GM19023 (cell line): ENCODE results near the gene SRCIN1.

Source experiments
- ATAC-seq: cut with Tn5 transposase; IDR thresholded peaks from one replicate; pipeline ENCODE4 v1.9.1; 2021; ENCODE audit warnings: mild to moderate bottlenecking, moderate library complexity; ENCODE audit not compliant: unreplicated experiment

Gene SRCIN1

DNA sequence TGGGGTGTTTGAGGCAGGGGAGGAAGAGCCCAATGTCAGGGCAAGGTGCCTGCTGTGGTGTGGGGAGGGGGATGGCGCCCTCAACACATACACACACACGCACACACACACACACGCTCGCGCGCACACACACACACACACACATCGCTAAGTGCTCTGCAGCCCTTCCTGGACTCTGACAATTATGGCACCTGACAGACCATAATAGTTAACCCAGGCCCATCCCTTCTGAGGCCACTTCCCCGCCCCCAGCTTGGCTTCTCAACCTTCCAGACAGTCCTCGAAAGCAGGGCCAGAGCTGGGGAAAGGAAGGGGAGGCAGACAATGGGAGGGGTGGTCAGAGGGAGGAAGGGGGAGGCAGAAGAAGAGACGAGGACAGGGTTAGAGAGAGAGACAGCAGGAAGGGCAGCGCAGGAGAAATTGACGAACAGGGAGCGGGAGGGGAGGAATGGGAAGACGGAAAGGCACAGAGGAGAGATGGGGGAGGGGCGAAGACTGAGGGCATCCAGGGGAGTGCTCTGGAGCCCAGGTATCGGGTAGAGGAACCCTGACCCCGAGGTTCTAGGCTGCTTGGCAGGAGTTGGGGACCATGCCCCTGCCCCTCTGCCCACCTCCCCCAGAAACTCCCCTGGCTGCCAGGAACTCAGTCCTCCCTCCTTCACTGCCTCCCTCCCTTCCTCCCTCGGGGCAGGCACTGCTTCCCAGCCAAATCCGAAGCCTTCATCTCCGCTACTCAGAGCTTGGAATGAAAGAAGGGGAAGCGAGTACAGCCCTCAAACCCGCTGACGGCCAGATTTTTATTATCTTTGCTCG lies 4.0 kb downstream of the SRCIN1 start:
- ATAC-seq: no peak

DNA sequence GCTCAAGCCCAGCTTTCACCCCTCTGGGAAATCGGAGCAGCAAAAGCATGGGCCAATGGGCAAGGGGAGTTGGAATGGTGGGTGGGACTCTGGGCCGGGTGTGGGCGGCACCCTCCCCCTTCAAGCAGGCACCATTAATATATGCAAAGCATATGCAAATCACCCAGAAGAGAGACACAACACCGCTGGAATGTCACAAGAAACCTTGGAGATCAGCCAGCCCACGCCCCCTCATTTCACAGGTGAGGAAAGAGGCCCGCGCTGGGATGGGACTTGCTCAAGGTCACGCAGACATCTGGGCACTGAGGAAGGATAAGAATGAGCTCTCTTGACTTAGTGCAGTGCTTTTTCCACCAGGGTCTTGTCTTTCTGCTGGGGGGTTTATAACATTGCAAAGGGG lies 4.8 kb downstream of the SRCIN1 start:
- no peak for ATAC-seq

DNA sequence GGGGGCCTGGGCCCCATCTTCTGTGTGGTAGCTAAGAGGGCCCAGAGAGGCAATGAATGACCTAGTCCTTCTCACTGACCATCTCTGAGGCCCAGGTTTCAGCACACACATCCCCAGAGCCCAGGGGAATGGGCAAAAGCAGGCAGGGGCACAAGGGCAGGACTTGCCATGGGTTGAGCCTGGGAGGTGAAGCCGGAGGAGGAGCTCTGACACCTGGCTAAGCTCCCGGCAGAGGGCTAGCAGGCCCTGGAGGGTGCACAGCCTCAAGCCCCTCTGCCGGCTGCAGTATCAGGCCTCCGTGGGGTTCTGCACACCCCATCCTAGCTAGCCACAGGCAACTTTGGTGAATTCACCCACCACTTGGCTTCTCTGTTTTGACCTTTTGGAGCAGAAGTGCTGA lies 5.3 kb downstream of the SRCIN1 start:
- ATAC-seq: no peak

DNA sequence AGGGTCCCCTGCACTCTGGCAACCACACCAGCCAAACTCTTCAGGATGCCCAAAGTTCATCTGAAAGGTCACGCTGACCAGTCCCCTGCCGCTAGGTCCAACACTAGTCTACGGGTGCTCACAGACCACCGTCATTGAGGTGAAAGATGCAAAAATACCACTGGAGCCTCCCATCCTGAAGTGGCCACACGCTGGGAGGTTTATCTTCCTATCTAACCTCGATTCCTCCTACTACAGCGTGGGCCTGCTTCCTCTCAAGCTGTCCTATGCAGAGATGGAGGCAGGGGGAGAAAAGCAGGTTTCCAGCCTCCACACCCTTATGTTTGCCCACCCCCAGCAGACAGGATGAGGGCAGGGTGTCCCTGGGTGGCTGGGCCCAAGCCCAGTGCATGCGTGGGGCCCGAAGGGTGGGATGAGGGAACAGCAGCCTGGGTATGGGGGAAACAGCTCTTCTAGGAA lies 6.3 kb downstream of the SRCIN1 start:
- ATAC-seq: no peak

DNA sequence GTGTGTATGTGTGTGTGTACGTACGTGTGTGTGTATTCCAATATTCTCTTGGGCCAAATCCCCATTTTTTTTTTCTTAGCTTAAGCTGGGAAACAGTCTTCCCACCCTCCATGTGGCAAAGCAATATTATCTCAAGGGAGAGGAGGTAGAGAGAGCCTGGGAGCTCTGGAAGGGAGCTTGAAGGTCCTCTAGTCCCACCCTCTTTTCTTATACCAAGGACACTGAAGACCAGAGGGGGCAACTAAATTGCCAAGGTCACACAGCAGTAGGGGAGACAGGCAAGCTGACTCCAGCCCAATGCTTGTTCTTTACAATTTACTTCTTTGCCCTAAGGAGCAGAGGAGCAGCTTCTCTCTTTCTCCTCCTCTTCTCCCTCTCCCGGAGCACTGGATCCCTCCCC lies 6.8 kb downstream of the SRCIN1 start:
- ATAC-seq: no peak

DNA sequence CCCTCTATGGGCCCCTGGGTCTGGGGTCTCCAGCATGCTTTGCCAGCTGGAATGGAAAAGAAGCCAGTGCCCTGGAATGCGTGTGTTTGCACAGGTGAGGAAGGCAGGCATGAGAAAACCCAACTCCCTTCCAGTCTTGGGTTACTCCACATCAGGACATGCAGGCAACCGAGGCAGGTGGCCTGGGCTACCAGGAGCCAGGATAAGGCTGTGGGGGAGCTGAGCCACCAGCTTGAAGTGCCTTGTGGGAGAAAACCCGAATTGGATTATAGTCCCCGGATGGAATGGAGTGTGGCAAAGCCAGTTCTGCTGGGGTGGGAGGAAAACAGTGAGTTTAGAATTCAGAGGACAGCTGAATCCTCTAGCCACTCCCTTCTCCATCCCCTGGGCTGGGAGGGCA lies 7.2 kb downstream of the SRCIN1 start:
- no peak for ATAC-seq

DNA sequence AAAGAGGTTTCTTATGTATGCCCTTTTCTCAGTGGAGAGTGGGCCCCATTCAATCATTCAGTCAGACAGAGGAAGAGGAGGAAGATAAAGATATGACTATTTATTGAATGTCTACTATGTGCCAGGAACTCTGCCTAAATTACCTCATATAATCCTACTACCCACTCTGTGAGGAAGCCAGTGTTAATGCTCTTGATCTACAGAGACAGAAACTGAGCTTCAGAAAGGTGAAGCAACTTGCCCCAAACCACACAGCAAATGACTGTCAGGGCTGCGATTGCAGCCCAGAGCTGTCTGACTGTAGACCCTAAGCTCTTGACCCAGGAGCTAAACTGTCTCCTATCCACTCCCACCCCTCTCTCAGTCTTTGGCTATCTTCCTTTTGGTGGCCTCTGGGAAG lies 8.4 kb downstream of the SRCIN1 start:
- no peak for ATAC-seq

DNA sequence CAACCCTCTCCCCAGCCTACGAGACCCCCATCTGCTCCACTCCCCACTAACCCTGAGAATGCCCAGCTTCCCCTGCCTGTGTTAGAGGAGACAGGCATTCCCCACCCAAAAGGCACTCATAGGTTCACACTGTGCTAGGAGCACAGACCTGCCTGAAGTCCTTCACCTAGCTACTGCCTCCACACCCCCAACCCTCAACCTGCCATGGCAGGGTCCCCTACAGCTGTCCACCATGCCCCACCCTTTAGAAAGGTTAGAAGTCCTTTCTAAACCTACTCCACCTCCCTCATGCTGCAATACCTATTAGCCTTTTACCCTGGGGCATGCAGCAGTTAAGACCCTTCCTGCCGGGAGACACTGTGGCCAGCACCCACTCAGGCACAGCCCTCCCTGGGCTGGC lies 9.1 kb downstream of the SRCIN1 start:
- no peak for ATAC-seq

DNA sequence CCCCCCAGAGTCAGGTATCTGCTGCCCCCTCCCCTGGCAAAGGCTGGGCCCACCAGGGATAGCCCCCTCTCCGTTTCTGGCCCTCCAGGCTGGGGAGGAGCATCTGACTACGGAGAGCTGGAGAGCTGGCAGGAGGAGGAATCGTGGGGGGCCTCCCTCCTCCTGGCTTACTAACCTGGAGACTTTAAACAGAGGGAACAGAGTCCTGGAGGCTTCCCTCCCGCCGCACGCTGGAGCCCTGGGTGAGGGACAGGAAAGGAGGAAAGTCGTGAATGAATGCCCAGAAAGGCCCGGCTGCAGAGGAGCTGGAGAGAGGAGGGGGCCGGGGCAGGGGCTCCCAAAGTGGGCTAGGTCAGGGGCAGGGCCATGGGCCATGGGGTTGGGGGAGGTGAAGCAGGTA lies 9.9 kb downstream of the SRCIN1 start:
- no peak for ATAC-seq

DNA sequence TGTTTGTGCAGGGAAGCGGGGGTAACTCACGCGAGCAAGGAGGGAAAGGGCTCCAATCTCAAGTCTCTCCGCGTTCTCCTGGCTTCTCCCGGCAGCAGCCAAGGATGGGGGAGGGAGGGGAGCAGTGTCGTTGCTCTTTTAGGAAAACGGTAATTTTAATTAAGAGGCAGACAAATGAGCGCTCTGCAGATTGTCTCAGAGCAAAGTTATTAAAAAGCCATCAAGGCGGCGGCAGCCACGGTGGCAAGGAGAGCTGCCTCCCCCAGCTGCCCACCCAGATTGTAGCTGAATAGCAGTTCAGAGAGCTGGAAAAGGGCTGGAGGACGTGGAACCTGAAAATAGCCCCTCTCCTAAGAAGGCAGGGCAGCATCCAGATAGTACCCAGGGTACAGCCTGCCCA lies 11.6 kb downstream of the SRCIN1 start:
- ATAC-seq: no peak

DNA sequence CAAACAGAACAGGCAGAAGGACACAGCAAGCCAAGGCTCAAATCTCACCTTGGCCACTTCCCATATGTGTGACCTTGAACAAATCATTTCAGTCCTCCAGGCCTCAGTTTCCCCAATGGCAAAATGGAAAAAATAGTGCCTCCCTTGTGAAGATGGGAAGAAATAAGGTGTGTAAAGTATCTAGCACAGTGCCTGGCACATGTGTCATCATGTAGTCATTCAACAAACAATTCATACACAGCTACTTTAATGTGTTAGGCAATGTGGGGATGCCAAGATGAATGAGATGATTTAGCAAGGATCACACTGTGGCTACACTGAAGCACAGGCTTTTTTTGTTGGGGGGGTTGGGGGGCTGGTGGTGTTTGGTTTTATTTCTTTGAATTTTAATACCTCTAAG lies 13.3 kb downstream of the SRCIN1 start:
- no peak for ATAC-seq

DNA sequence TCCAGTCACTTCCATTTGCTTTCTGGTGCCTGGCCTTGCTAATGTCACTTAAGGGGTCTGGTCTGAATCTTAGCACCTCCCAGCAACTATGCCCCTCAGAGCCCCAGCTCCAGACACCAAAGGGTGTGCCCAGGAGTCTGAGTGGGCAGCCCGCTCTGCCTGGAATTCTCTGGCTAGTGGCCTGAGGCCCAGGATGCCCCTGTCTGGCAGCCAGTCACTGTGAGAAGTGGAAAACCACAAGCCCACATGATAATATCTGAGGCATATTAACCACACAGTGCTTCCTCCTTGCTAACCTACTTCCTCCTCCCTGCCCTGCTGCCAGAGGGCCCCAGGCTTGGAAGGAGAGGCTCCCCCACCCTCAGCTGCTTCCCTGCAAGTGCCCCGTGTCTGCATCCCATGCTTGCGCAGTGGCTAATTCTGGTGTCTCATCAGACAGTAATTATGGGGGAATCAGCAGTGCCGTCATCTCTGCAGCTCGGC lies 14.0 kb downstream of the SRCIN1 start:
- no peak for ATAC-seq

DNA sequence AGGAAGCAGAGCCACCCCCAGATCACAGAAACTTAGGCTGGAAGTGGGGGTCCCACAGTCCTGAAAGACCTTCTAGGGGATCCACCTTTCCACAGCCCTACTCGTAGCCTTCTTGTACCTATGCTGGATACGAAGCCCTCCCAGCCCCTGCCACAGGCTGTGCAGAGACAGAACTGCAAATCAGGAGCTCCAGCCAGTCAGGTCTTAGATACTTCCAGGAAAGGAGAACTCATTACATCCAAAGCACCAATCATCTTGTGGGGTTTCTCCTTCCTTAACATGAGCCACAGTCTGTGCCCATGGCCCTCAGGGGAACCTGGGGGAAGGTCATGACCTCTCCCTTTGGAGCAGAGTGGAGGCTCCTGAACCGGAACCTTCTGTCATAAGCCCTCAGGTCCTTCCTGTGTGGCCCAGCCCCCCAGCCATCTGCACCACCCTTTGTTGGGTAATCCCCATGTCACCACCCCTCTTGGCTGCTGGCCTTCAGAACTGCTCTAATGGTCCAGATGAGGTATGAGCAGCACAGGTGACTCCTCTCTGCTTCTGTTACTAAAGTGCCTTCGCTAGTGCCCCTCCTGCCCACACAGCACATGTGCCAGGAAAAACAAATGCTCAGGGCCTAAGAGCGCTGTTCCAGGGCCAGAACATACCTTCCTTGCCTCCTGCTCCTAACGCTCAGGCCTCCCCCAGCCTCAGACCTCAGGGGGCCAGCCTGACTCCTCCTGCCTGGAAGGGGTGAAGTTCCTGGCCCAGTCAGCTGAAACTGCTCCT lies 14.6 kb downstream of the SRCIN1 start:
- ATAC-seq: no peak

DNA sequence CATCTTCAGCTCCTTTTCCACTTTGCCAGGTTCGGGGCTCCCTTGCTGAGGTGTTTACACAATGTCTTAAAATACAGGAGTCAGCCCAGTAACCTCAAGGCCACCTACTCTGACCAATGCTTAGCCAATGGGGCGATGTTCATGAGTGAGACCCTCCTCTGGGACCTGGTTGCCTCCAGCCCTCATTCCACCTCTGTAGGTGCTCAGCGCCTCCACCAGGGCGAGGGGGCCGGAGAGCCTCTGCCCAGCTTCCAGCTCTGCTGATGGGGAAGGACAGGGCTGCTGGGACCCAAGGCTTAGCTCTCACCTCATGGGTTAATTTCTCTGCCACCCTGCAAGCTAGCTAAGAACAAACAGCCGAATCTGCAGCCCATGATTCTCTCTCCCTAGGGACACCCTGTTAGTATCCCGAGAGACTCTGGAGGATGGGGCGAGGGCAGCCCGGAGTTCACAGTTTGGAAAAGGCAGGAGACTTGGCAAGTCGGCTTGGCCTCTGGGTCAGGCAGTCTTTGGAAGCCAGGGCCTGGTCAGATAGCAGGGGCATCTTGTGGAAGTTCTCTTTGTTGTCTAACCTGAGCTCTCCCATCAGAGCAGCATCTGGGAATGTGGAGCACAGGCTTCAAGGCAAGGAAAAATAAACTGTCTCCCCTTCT lies 16.2 kb downstream of the SRCIN1 start:
- ATAC-seq: no peak

DNA sequence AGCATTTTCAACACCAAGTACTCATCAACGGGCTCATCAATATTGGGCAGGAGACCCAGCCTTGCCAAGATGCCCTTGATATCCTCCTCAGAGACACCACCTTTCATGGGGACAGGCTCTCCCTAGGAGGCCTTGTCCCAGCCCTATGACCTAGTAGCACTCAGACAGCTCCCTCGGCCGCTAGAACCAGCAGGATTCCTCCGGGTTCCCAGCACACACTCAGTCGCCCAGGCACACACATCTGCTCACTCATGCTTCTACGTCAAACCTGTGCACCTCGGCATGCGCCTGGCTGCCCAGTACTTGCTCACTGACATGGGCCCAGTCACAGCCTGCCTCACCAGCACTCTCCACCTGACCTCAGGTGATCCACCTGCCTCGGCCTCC lies 17.0 kb downstream of the SRCIN1 start:
- ATAC-seq: no peak

DNA sequence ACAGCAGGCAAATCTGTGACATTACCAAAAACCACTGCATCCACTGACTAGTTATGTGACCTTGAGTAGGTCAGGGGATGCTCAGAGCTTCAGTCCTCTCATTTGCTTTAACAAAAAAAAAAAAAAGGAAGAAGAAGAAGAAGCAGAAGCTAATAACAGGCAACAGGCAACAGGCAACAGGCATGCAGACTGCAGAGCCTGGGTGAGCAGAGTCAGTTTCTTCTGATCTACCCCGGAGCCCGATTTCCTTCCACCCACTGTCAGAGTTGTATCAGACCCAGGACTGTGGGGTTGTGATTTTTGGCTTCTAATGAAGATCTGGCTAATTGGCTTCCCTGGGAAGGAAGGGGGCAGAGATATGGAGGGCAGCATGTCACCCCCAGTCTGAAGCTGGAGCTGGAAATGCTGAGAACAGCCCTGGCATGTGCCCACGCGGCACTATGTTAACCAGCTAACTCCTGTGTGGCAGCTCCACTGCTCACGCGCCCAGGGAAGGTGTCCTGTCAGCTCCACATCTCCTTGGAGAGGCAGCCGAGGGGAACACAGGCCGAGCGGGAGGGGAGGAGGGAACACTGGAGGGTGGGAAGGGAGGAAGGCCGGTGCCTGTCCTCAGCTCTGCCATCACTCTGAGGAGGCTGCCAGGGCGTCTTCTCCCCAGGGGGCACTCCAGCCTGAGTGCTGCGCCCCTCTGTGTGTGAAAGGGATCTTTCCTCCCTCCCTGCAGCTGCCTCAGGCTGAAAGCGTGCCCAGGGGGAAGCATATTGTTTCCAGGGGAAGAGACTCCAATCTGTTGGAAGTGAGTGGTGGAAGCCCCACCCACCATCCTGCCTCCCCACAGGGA lies 17.6 kb downstream of the SRCIN1 start:
- ATAC-seq: no peak

DNA sequence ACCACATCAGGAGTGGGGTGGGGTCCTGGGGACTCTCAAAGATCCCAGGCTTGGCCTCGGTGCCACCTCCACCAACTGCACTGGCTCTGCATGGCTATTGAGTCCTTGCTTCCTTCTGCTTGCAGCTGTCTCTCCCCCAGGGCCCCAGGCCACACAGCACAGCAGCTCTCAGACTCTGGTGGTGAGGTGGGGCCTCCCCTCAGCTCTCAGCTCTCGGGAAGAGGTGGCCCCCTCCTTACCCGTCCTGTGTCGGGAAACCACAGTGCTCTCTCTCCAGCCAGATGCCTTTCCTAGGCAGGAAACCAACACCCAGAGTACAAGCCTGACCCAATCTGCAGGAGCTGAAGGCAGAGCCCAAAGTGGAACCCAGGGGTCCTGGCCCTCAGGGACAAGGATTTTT lies 18.5 kb downstream of the SRCIN1 start:
- no peak for ATAC-seq

DNA sequence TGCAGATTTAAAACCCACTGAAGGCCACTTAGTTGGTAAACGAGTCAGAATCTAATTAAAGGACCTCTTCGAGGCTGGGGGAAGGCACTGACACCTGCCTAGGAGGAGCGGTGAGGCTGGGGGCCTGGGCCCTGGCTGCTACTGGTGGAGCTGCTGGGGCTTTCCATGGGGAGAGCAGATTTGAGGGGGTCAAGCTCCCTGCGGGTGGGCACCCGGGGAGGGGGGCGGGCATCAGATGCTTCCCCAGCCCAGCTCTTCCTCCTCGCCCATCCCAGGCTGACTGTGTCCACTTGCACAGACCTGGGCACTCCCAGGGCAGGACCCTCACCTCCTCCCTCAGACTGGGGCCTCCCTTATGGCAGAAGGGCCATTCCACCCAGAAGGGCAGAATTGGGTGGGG lies 19.0 kb downstream of the SRCIN1 start:
- no peak for ATAC-seq

DNA sequence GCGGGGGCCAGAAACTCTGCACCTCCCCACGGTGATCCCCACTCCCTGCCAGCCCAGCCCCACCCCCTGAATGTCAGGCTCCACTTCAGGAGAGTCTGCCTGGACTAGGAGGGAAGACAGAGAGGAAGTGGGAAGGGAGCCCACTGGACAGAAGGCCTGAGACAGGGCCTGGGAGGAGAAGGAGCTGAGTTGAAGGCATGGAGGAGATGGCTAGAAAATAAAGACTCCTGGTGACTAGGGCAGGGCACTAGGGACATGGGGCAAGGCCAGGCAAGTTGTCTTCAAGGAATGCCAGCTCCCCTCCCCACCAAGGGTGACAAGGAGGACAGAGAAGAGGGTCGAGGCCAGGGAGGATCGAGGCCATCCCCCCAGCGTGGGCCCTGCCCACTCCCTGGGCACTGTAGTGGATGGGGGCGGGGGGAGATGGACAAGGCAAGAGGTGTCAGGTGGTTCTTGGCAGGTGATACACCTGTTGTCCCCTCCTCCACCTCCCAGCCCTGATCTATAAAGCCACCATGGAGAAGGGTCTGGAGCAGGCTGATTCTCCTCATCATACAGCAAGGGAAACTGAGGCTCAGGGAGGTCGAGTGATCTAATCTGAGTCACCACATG lies 19.7 kb downstream of the SRCIN1 start:
- ATAC-seq: no peak
